NB4 (cell line): ENCODE results near the gene AXIN1.
"Not testable (repeated sequence)": the region's sequence is repeated elsewhere in the genome, so short reads cannot be mapped to it uniquely, and the experiment has no call there.

Experiments
- DNase-seq: peaks from one replicate; pipeline ENCODE4 v3.0.0; 2010; ENCODE audit warnings: low read depth
- H3K4me3 ChIP-seq: one replicate; pipeline ENCODE4 v1.5.1; 2011; ENCODE audit warnings: mild to moderate bottlenecking, low read depth, low read length, moderate library complexity
- CTCF ChIP-seq: IDR thresholded peaks from one replicate; pipeline ENCODE4 v1.5.1; 2012; ENCODE audit warnings: low read depth, low read length
- MAX ChIP-seq: IDR thresholded peaks from 2 replicates; pipeline ENCODE4 v1.6.1; 2011; ENCODE audit warnings: low read depth, low read length
- MYC ChIP-seq: IDR thresholded peaks from 2 replicates; pipeline ENCODE4 v1.6.1; 2011; ENCODE audit warnings: low read depth, low read length
- POLR2A ChIP-seq: IDR thresholded peaks from 2 replicates; pipeline ENCODE4 v1.6.1; 2011; ENCODE audit warnings: mild to moderate bottlenecking; ENCODE audit not compliant: insufficient read length; ENCODE audit errors: extremely low read depth

AXIN1 gene

GRCh38 chr16:272633-273546, 79.6 kb downstream of the AXIN1 start:
- DNase-seq: no peak
- TF ChIP-seq CTCF (no peak), MAX (no peak), POLR2A (no peak), MYC (no peak)
- H3K4me3 ChIP-seq: no peak overlapping the region

GRCh38 chr16:270381-271255, 81.9 kb downstream of the AXIN1 start:
- no peak overlapping the region for H3K4me3 ChIP-seq
- no peak for TF ChIP-seq MYC
- no peak for TF ChIP-seq MAX
- TF ChIP-seq CTCF: no peak
- TF ChIP-seq POLR2A: no peak
- no peak for DNase-seq

GRCh38 chr16:269061-269796, 83.3 kb downstream of the AXIN1 start:
- no peak overlapping the region for H3K4me3 ChIP-seq
- TF ChIP-seq MAX: no peak
- DNase-seq: no peak

- TF ChIP-seq MAX: no peak
- no peak for TF ChIP-seq MYC
- TF ChIP-seq POLR2A: no peak
- TF ChIP-seq CTCF: no peak
- no peak for DNase-seq
- H3K4me3 ChIP-seq: no peak overlapping the region
Observed at GRCh38 chr16:268141-269053, 84.1 kb downstream of the AXIN1 start.

GRCh38 chr16:267562-267961, 85.0 kb downstream of the AXIN1 start:
- DNase-seq, H3K4me3 ChIP-seq: not testable (repeated sequence)
